GM19099 (cell line): Measurements from ENCODE around the gene GRAP2.
A peak's percentile ranks its signal among the peaks of the same experiment; 100 is the strongest.

Experiments
- POLR2A ChIP-seq: IDR thresholded peaks from 3 replicates; pipeline ENCODE4 v1.6.1; 2011; ENCODE audit warnings: low read depth; ENCODE audit not compliant: insufficient read length; ENCODE audit errors: extremely low read depth

Gene GRAP2

GRCh38 chr22:39900306-39901227 is at the start of gene GRAP2:
TSS of gene GRAP2 (plus strand) at chr22:39901084. CDS start at chr22:39947107, 46,023 bp downstream.
- peak; percentile 17 for TF ChIP-seq POLR2A

- TF ChIP-seq POLR2A: no peak
Measured at GRCh38 chr22:39851606-39852315, 49.1 kb upstream of the GRAP2 start.

- TF ChIP-seq POLR2A: no peak
Measured at GRCh38 chr22:39852799-39853198, 48.1 kb upstream of the GRAP2 start.

GRCh38 chr22:39856588-39856987 is 44.3 kb upstream of the GRAP2 start:
- no peak for TF ChIP-seq POLR2A

- TF ChIP-seq POLR2A: no peak
Measured at GRCh38 chr22:39859903-39860588, 40.8 kb upstream of the GRAP2 start.

- TF ChIP-seq POLR2A: no peak
Measured at GRCh38 chr22:39868741-39869140, 32.1 kb upstream of the GRAP2 start.

GRCh38 chr22:39871008-39871798 is 29.7 kb upstream of the GRAP2 start:
- TF ChIP-seq POLR2A: no peak

GRCh38 chr22:39872548-39872947 is 28.3 kb upstream of the GRAP2 start:
- no peak for TF ChIP-seq POLR2A

- TF ChIP-seq POLR2A: no peak
Measured at GRCh38 chr22:39873965-39874364, 26.9 kb upstream of the GRAP2 start.

- TF ChIP-seq POLR2A: no peak
Measured at GRCh38 chr22:39877079-39877845, 23.6 kb upstream of the GRAP2 start.

GRCh38 chr22:39880722-39881121 is 20.2 kb upstream of the GRAP2 start:
- no peak for TF ChIP-seq POLR2A

GRCh38 chr22:39883057-39883456 is 17.8 kb upstream of the GRAP2 start:
- TF ChIP-seq POLR2A: no peak

GRCh38 chr22:39893526-39893925 is 7.4 kb upstream of the GRAP2 start, which contains the start of gene ENTHD1:
TSS of gene ENTHD1 (minus strand) at chr22:39893760. CDS start at chr22:39887748, 6,012 bp downstream.
- TF ChIP-seq POLR2A: no peak
